Stimulated activated CD8-positive, alpha-beta memory T cell treated with anti-CD3 and anti-CD28 coated beads, Interleukin-4, amount 100 ng/mL, for 24 hours (primary cell): Measurements from ENCODE around the gene EHD4.

Source experiments
- DNase-seq: peaks from one replicate; pipeline ENCODE4 v3.0.0-alpha.2; 2020; ENCODE audit warnings: low read depth

The EHD4 gene

GRCh38 chr15:41980654-41981323 is 8.4 kb upstream of the EHD4 start:
- DNase-seq, result no peak

GRCh38 chr15:41979493-41980266 is 7.3 kb upstream of the EHD4 start:
- DNase-seq, result no peak

GRCh38 chr15:41978534-41978933 is 6.2 kb upstream of the EHD4 start:
- no peak for DNase-seq

GRCh38 chr15:41977757-41978383 is 5.5 kb upstream of the EHD4 start:
- no peak for DNase-seq

GRCh38 chr15:41975669-41976068 is 3.3 kb upstream of the EHD4 start:
- no peak for DNase-seq

GRCh38 chr15:41974041-41974440 is 1.7 kb upstream of the EHD4 start:
- DNase-seq, result no peak

GRCh38 chr15:41971895-41972252 is 483 bp downstream of the EHD4 start:
- no peak for DNase-seq

- peak; percentile 54 for DNase-seq
Measured at GRCh38 chr15:41971089-41971894, 1.1 kb downstream of the EHD4 start.

- DNase-seq, result no peak
Measured at GRCh38 chr15:41970456-41970855, 1.9 kb downstream of the EHD4 start.

GRCh38 chr15:41969851-41970431 is 2.4 kb downstream of the EHD4 start:
- no peak for DNase-seq

GRCh38 chr15:41968701-41969100 is 3.7 kb downstream of the EHD4 start:
- DNase-seq, result no peak

GRCh38 chr15:41967506-41968206 is 4.7 kb downstream of the EHD4 start:
- DNase-seq, result no peak

- DNase-seq, result no peak
Measured at GRCh38 chr15:41966920-41967465, 5.4 kb downstream of the EHD4 start.

- DNase-seq, result no peak
Measured at GRCh38 chr15:41966414-41966812, 5.9 kb downstream of the EHD4 start.

- DNase-seq, result no peak
Measured at GRCh38 chr15:41965441-41966413, 6.6 kb downstream of the EHD4 start.

- DNase-seq, result no peak
Measured at GRCh38 chr15:41961595-41962202, 10.7 kb downstream of the EHD4 start.

- no peak for DNase-seq
Measured at GRCh38 chr15:41961001-41961518, 11.3 kb downstream of the EHD4 start.

- no peak for DNase-seq
Measured at GRCh38 chr15:41958002-41958420, 14.3 kb downstream of the EHD4 start.
